Measurements from ENCODE around the gene SPTB.
A peak's percentile ranks its signal among the peaks of the same experiment; 100 is the strongest.

SPTB gene

DNA sequence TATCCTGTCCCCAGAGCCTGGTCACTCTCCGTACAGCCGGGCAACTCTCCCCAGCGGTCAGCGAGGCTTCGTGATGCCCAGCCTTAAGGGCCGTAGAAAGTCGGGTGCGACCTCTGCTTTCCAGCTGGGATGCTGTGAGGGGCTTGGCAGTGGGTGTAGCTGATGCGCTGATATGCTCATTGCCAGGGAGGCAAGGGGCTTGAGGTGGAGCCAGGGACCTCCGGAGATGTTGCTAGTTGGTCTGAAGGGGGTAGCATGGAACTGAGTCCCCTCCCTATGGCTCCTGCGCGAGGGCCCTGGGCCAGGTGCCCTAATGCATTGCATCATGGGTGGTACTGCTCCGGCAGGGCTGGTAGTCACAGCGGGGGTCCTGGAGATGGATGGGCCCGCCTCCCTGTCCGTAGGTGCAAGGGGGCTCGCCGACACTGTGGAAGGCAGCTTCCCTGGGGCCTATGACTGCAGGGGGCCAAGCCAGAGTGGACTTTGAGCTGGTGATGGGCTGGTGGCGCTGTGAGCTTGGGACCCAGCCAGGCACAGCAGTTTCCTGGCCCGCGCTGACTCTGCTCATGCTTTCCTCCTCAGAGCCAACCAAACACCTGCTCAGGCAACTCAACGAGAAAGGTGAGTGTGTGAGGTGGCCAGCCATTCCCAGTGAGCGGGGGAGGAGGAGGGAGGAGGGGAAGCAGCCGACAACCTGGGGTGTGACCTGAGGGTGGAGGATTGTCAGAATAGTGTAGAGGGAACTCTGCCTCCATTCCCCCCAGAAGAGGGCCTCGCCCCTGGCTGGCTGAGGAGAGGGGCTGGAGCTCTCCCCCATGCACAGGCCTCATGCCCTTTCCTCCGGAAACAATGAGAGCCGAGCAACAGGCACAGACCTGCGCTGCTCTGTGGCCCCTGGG is 143.2 kb downstream of the SPTB start:
- no peak overlapping the region for H3K4me3 ChIP-seq (ENCODE audit: low read length in 2 of 2)
- no peaks in the 10 kb centered on the region for H3K9me3 ChIP-seq (ENCODE audit: control insufficient read depth in 2 of 2, low read length in 2 of 2)
- H3K36me3 ChIP-seq (ENCODE audit: control insufficient read depth in 2 of 2, insufficient read depth in 2 of 2, low read length in 2 of 2), result peaks cover 58 to 62% of the 10 kb centered on the region in 2 donors
- H3K27me3 ChIP-seq (ENCODE audit: control insufficient read depth in 2 of 2, insufficient read depth in 2 of 2, low read length in 2 of 2), result no peaks in the 10 kb centered on the region
- peak overlapping the region; percentile 38 to 56 for H3K27ac ChIP-seq (ENCODE audit: low read depth in 2 of 2, low read length in 2 of 2)
- peak overlapping the region; percentile 13 to 24 for H3K9ac ChIP-seq (ENCODE audit: low read depth in 1 of 2, low read length in 2 of 2)
- H3K4me1 ChIP-seq (ENCODE audit: control insufficient read depth in 2 of 2, insufficient read depth in 2 of 2, low read length in 2 of 2), result peaks cover 12 to 28% of the 10 kb centered on the region in 2 donors

- H3K9ac ChIP-seq (ENCODE audit: low read depth in 1 of 2, low read length in 2 of 2), result peak overlapping the region in 1 of 2 donors; percentile 17
- no peaks in the 10 kb centered on the region for H3K9me3 ChIP-seq (ENCODE audit: control insufficient read depth in 2 of 2, low read length in 2 of 2)
- H3K4me3 ChIP-seq (ENCODE audit: low read length in 2 of 2), result no peak overlapping the region
- no peak overlapping the region for H3K27ac ChIP-seq (ENCODE audit: low read depth in 2 of 2, low read length in 2 of 2)
- peaks cover 12 to 28% of the 10 kb centered on the region in 2 donors for H3K4me1 ChIP-seq (ENCODE audit: control insufficient read depth in 2 of 2, insufficient read depth in 2 of 2, low read length in 2 of 2)
- H3K27me3 ChIP-seq (ENCODE audit: control insufficient read depth in 2 of 2, insufficient read depth in 2 of 2, low read length in 2 of 2), result no peaks in the 10 kb centered on the region
- H3K36me3 ChIP-seq (ENCODE audit: control insufficient read depth in 2 of 2, insufficient read depth in 2 of 2, low read length in 2 of 2), result peaks cover 56 to 62% of the 10 kb centered on the region in 2 donors
These were observed 144.7 kb downstream of the SPTB start for GRCh38 chr14:64734990-64735389.

GRCh38 chr14:64733899-64734298 is 145.8 kb downstream of the SPTB start:
- no peaks in the 10 kb centered on the region for H3K27me3 ChIP-seq (ENCODE audit: control insufficient read depth in 2 of 2, insufficient read depth in 2 of 2, low read length in 2 of 2)
- H3K27ac ChIP-seq (ENCODE audit: low read depth in 2 of 2, low read length in 2 of 2), result peak overlapping the region; percentile 11 to 35
- no peak overlapping the region for H3K9ac ChIP-seq (ENCODE audit: low read depth in 1 of 2, low read length in 2 of 2)
- H3K36me3 ChIP-seq (ENCODE audit: control insufficient read depth in 2 of 2, insufficient read depth in 2 of 2, low read length in 2 of 2), result peaks cover 58 to 61% of the 10 kb centered on the region in 2 donors
- H3K4me1 ChIP-seq (ENCODE audit: control insufficient read depth in 2 of 2, insufficient read depth in 2 of 2, low read length in 2 of 2), result peaks cover 14 to 28% of the 10 kb centered on the region in 2 donors
- H3K9me3 ChIP-seq (ENCODE audit: control insufficient read depth in 2 of 2, low read length in 2 of 2), result no peaks in the 10 kb centered on the region
- no peak overlapping the region for H3K4me3 ChIP-seq (ENCODE audit: low read length in 2 of 2)

DNA sequence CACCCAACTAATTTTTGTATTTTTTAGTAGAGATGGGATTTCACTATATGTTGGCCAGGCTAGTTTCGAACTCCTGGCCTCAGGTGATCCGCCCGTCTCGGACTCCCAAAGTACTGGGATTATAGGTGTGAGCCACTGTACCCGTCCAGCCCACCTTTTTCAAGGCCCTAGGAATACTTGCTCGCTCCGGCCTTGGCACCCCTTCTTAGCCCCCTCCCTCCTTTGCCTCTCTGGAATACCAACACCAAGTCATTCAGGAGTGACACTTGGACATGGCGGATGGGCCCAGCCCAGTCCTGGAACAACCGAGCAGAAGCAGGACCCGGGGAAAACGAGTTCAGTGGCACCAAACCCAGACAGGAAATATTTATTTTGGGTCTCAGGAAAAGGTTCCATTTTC is 146.4 kb downstream of the SPTB start:
- Histone ChIP-seq H3K9ac (ENCODE audit: low read depth in 1 of 2, low read length in 2 of 2) (no peak overlapping the region), H3K27ac (ENCODE audit: low read depth in 2 of 2, low read length in 2 of 2) (no peak overlapping the region)

DNA sequence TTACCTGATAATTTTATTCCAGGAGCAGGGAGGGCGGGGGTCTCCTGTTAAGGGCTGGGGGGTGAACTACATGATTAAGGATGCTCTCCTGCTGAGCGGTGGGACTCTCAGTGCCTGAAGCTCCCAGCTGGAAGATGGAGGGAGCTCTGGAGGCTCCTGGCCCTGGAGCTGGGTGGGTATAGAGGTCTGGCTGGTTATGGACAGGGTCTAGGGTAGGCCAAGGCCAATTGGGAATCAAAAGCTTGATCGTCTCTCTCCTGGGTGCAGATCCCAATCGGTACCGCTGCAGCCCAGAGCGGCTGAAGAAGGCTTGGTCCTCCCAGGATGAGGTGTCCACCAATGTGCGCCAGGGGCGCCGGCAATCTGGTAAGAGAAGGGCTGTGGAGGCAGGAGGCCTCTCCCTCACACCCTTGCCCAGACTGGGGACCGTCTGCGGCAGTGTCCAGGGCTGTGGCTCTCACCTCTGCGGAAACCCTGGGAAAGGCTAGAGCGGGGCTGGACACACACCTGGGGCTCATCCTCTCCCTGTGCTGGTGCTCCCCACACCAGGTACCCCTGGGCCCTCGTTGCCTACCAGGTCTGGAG is 147.1 kb downstream of the SPTB start:
- peaks cover 65% of the 10 kb centered on the region in 2 donors for H3K36me3 ChIP-seq (ENCODE audit: control insufficient read depth in 2 of 2, insufficient read depth in 2 of 2, low read length in 2 of 2)
- H3K27ac ChIP-seq (ENCODE audit: low read depth in 2 of 2, low read length in 2 of 2), result no peak overlapping the region
- H3K4me1 ChIP-seq (ENCODE audit: control insufficient read depth in 2 of 2, insufficient read depth in 2 of 2, low read length in 2 of 2), result peaks cover 19 to 28% of the 10 kb centered on the region in 2 donors
- H3K9ac ChIP-seq (ENCODE audit: low read depth in 1 of 2, low read length in 2 of 2), result no peak overlapping the region
- no peaks in the 10 kb centered on the region for H3K27me3 ChIP-seq (ENCODE audit: control insufficient read depth in 2 of 2, insufficient read depth in 2 of 2, low read length in 2 of 2)
- no peaks in the 10 kb centered on the region for H3K9me3 ChIP-seq (ENCODE audit: control insufficient read depth in 2 of 2, low read length in 2 of 2)
- H3K4me3 ChIP-seq (ENCODE audit: low read length in 2 of 2), result no peak overlapping the region

More for the DNA sequence above, 146.4 kb downstream of the SPTB start:
- Histone ChIP-seq H3K4me1 (ENCODE audit: control insufficient read depth in 2 of 2, insufficient read depth in 2 of 2, low read length in 2 of 2) (peaks cover 15 to 28% of the 10 kb centered on the region in 2 donors), H3K9me3 (ENCODE audit: control insufficient read depth in 2 of 2, low read length in 2 of 2) (no peaks in the 10 kb centered on the region), H3K4me3 (ENCODE audit: low read length in 2 of 2) (no peak overlapping the region), H3K27me3 (ENCODE audit: control insufficient read depth in 2 of 2, insufficient read depth in 2 of 2, low read length in 2 of 2) (no peaks in the 10 kb centered on the region), H3K36me3 (ENCODE audit: control insufficient read depth in 2 of 2, insufficient read depth in 2 of 2, low read length in 2 of 2) (peaks cover 59 to 61% of the 10 kb centered on the region in 2 donors)

GRCh38 chr14:64732066-64732465 is 147.6 kb downstream of the SPTB start:
- H3K4me1 ChIP-seq (ENCODE audit: control insufficient read depth in 2 of 2, insufficient read depth in 2 of 2, low read length in 2 of 2), result peaks cover 19 to 25% of the 10 kb centered on the region in 2 donors
- peaks cover 63% of the 10 kb centered on the region in 2 donors for H3K36me3 ChIP-seq (ENCODE audit: control insufficient read depth in 2 of 2, insufficient read depth in 2 of 2, low read length in 2 of 2)

DNA sequence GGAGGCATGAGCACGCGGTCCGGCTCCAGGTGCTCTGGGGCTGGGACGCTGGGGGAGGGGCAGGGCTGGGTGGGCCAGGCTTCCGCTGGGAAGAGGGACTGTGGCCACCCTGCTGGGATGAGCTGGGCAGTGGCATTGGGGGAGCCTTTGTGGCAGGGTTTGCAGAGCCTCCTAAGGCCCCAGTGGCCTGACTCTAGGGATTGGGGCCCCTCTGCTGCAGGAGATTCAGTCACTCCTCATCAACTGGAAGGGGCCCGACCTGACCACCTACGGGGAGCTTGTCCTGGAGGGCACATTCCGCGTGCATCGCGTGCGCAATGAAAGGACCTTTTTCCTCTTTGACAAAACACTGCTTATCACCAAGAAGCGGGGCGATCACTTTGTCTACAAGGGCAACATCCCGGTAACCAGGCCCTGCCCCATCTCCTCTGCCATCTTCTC is 148.5 kb downstream of the SPTB start:
- Histone ChIP-seq H3K4me3 (ENCODE audit: low read length in 2 of 2) (no peak overlapping the region), H3K9ac (ENCODE audit: low read depth in 1 of 2, low read length in 2 of 2) (no peak overlapping the region), H3K27me3 (ENCODE audit: control insufficient read depth in 2 of 2, insufficient read depth in 2 of 2, low read length in 2 of 2) (no peaks in the 10 kb centered on the region), H3K36me3 (ENCODE audit: control insufficient read depth in 2 of 2, insufficient read depth in 2 of 2, low read length in 2 of 2) (peaks cover 59 to 60% of the 10 kb centered on the region in 2 donors), H3K27ac (ENCODE audit: low read depth in 2 of 2, low read length in 2 of 2) (no peak overlapping the region), H3K9me3 (ENCODE audit: control insufficient read depth in 2 of 2, low read length in 2 of 2) (no peaks in the 10 kb centered on the region), H3K4me1 (ENCODE audit: control insufficient read depth in 2 of 2, insufficient read depth in 2 of 2, low read length in 2 of 2) (peaks cover 20 to 25% of the 10 kb centered on the region in 2 donors)

More at GRCh38 chr14:64732066-64732465, 147.6 kb downstream of the SPTB start:
- no peak overlapping the region for H3K9ac ChIP-seq (ENCODE audit: low read depth in 1 of 2, low read length in 2 of 2)
- no peaks in the 10 kb centered on the region for H3K9me3 ChIP-seq (ENCODE audit: control insufficient read depth in 2 of 2, low read length in 2 of 2)
- H3K4me3 ChIP-seq (ENCODE audit: low read length in 2 of 2), result no peak overlapping the region
- no peaks in the 10 kb centered on the region for H3K27me3 ChIP-seq (ENCODE audit: control insufficient read depth in 2 of 2, insufficient read depth in 2 of 2, low read length in 2 of 2)
- H3K27ac ChIP-seq (ENCODE audit: low read depth in 2 of 2, low read length in 2 of 2), result no peak overlapping the region

DNA sequence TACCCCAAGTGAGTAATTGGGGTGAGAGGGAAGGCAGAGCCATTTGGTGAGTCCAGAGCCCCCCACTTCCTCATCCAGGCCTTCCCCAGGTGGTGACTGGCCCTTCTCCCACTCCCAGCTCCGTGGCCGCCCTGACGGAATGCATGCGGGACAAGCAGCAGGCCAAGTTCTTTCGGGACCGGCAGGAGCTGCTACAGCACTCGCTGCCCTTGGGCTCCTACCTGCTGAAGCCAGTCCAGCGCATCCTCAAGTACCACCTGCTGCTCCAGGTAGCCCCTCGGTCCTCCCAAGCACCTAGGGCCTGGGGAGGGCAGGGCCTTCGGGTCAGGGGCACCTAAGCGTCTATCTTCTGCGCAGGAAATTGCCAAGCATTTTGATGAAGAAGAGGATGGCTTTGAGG is 149.0 kb downstream of the SPTB start:
- Histone ChIP-seq H3K4me3 (ENCODE audit: low read length in 2 of 2) (no peak overlapping the region), H3K27me3 (ENCODE audit: control insufficient read depth in 2 of 2, insufficient read depth in 2 of 2, low read length in 2 of 2) (no peaks in the 10 kb centered on the region), H3K27ac (ENCODE audit: low read depth in 2 of 2, low read length in 2 of 2) (no peak overlapping the region), H3K9ac (ENCODE audit: low read depth in 1 of 2, low read length in 2 of 2) (no peak overlapping the region), H3K9me3 (ENCODE audit: control insufficient read depth in 2 of 2, low read length in 2 of 2) (no peaks in the 10 kb centered on the region), H3K4me1 (ENCODE audit: control insufficient read depth in 2 of 2, insufficient read depth in 2 of 2, low read length in 2 of 2) (peaks cover 23 to 26% of the 10 kb centered on the region in 2 donors), H3K36me3 (ENCODE audit: control insufficient read depth in 2 of 2, insufficient read depth in 2 of 2, low read length in 2 of 2) (peaks cover 58% of the 10 kb centered on the region in 2 donors)

- Histone ChIP-seq H3K9me3 (ENCODE audit: control insufficient read depth in 2 of 2, low read length in 2 of 2) (no peaks in the 10 kb centered on the region), H3K4me1 (ENCODE audit: control insufficient read depth in 2 of 2, insufficient read depth in 2 of 2, low read length in 2 of 2) (peaks cover 26 to 27% of the 10 kb centered on the region in 2 donors), H3K4me3 (ENCODE audit: low read length in 2 of 2) (no peak overlapping the region), H3K36me3 (ENCODE audit: control insufficient read depth in 2 of 2, insufficient read depth in 2 of 2, low read length in 2 of 2) (peaks cover 56 to 58% of the 10 kb centered on the region in 2 donors), H3K27me3 (ENCODE audit: control insufficient read depth in 2 of 2, insufficient read depth in 2 of 2, low read length in 2 of 2) (no peaks in the 10 kb centered on the region), H3K9ac (ENCODE audit: low read depth in 1 of 2, low read length in 2 of 2) (no peak overlapping the region), H3K27ac (ENCODE audit: low read depth in 2 of 2, low read length in 2 of 2) (no peak overlapping the region)
These were observed 149.7 kb downstream of the SPTB start for GRCh38 chr14:64730061-64730440.

GRCh38 chr14:64729386-64730060 is 150.2 kb downstream of the SPTB start:
- peaks cover 55 to 58% of the 10 kb centered on the region in 2 donors for H3K36me3 ChIP-seq (ENCODE audit: control insufficient read depth in 2 of 2, insufficient read depth in 2 of 2, low read length in 2 of 2)
- peaks cover 29 to 32% of the 10 kb centered on the region in 2 donors for H3K4me1 ChIP-seq (ENCODE audit: control insufficient read depth in 2 of 2, insufficient read depth in 2 of 2, low read length in 2 of 2)
- no peak overlapping the region for H3K27ac ChIP-seq (ENCODE audit: low read depth in 2 of 2, low read length in 2 of 2)
- no peaks in the 10 kb centered on the region for H3K27me3 ChIP-seq (ENCODE audit: control insufficient read depth in 2 of 2, insufficient read depth in 2 of 2, low read length in 2 of 2)
- no peak overlapping the region for H3K4me3 ChIP-seq (ENCODE audit: low read length in 2 of 2)
- no peak overlapping the region for H3K9ac ChIP-seq (ENCODE audit: low read depth in 1 of 2, low read length in 2 of 2)
- no peaks in the 10 kb centered on the region for H3K9me3 ChIP-seq (ENCODE audit: control insufficient read depth in 2 of 2, low read length in 2 of 2)
